Neural crest cell (in vitro differentiated cells): ENCODE measurements around the gene NXT1. TPM values are rescaled to one million over a fixed set of nuclear protein-coding genes. Genes with fewer than 3 reads are reported as not detected.
A peak's percentile ranks its signal among the peaks of the same experiment; 100 is the strongest.

Experiments
- DNase-seq: peaks from one replicate; pipeline ENCODE4 v3.0.0; 2021; ENCODE audit warnings: low read depth, mixed read lengths, low spot score
- H3K27ac Mint-ChIP-seq: one replicate; pipeline ENCODE4 v1.8.0; 2021; ENCODE audit warnings: mild to moderate bottlenecking, mixed read lengths; ENCODE audit not compliant: unreplicated experiment
- H3K27me3 Mint-ChIP-seq: 2 replicates; pipeline ENCODE4 v1.8.0; 2021; ENCODE audit warnings: low read depth, mild to moderate bottlenecking, mixed read lengths
- H3K36me3 Mint-ChIP-seq: 2 replicates; pipeline ENCODE4 v1.8.0; 2021; ENCODE audit warnings: low read depth, mild to moderate bottlenecking, mixed read lengths
- H3K4me1 Mint-ChIP-seq: 2 replicates; pipeline ENCODE4 v1.8.0; 2021; ENCODE audit warnings: mixed read lengths
- H3K4me3 Mint-ChIP-seq: one replicate; pipeline ENCODE4 v1.8.0; 2021; ENCODE audit warnings: mild to moderate bottlenecking, mixed read lengths
- H3K9me3 Mint-ChIP-seq: 2 replicates; pipeline ENCODE4 v1.8.0; 2021; ENCODE audit warnings: mixed read lengths
- total RNA-seq: library from RNA; stranded (reverse); gene quantifications from 2 replicates; pipeline ENCODE4 v1.2.1, GENCODE V29; 2021
- TF ChIP-seq, protein P1 (sequence below): fragments of 200-600 bp; sonication (generic); conservative IDR thresholded peaks from 2 replicates; pipeline ENCODE4 v1.5.0; 2021; ENCODE audit warnings: antibody characterized with exemption, mild to moderate bottlenecking

NXT1 gene
- total RNA-seq, 1 donor from 2014 or later, result 33.9 TPM

- TF ChIP-seq, protein P1, sequence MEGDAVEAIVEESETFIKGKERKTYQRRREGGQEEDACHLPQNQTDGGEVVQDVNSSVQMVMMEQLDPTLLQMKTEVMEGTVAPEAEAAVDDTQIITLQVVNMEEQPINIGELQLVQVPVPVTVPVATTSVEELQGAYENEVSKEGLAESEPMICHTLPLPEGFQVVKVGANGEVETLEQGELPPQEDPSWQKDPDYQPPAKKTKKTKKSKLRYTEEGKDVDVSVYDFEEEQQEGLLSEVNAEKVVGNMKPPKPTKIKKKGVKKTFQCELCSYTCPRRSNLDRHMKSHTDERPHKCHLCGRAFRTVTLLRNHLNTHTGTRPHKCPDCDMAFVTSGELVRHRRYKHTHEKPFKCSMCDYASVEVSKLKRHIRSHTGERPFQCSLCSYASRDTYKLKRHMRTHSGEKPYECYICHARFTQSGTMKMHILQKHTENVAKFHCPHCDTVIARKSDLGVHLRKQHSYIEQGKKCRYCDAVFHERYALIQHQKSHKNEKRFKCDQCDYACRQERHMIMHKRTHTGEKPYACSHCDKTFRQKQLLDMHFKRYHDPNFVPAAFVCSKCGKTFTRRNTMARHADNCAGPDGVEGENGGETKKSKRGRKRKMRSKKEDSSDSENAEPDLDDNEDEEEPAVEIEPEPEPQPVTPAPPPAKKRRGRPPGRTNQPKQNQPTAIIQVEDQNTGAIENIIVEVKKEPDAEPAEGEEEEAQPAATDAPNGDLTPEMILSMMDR, result no peak
- H3K4me3 Mint-ChIP-seq, result peak overlapping the region; percentile 74
- no peaks in the 10 kb centered on the region for H3K27me3 Mint-ChIP-seq
- DNase-seq, result no peak
- H3K36me3 Mint-ChIP-seq, result no peaks in the 10 kb centered on the region
- no peak overlapping the region for H3K27ac Mint-ChIP-seq
- H3K4me1 Mint-ChIP-seq, result peaks cover 35% of the 10 kb centered on the region
- no peaks in the 10 kb centered on the region for H3K9me3 Mint-ChIP-seq
These were observed 5.6 kb downstream of the NXT1 start for GRCh38 chr20:23356203-23356602.

DNA sequence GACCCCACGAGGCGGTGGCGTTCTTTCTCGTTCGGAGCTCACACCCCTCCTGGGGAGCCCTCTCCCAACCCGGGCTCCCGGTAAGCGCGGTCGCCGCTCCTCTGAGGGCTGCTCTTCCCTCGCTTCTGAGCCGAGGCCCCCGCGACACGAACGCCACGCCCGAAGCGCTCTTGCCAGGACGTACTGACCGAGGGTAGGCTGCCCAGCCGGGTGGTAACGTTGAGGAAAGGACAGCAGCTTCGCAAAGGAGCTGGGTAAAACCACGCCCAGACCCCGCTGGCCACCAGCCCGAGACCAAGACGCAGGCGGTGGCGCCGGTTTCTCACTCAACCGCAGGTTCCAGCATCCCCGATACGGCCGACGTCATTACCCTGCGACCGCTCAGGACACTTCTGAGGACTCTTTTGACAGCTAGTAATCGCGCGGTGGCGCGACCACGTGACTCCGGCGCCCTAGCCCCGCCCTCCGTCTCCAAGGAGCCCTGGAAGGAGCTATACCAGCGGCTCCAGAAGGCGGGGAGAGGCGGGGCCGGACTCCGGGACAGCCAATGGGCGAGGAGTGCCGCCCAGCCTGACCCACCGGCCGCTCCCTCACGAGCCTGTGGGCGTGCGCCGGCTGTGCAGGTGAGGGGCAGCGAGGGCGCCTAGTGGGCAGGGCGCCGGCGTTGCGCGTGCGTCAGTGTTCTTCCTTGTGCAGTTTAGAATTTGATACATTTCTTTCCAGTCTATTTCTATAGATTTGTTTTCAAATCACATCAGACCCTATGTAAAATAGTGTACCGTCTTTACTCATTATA, 7.4 kb downstream of the NXT1 start:
- TF ChIP-seq, protein P1, result no peak
- Mint-ChIP-seq H3K27me3 (no peaks in the 10 kb centered on the region), H3K9me3 (no peaks in the 10 kb centered on the region), H3K4me3 (peak overlapping the region; percentile 97), H3K27ac (peak overlapping the region; percentile 88), H3K4me1 (peaks cover 28% of the 10 kb centered on the region), H3K36me3 (peaks cover 2% of the 10 kb centered on the region)
- peak; percentile 97 for DNase-seq

DNA sequence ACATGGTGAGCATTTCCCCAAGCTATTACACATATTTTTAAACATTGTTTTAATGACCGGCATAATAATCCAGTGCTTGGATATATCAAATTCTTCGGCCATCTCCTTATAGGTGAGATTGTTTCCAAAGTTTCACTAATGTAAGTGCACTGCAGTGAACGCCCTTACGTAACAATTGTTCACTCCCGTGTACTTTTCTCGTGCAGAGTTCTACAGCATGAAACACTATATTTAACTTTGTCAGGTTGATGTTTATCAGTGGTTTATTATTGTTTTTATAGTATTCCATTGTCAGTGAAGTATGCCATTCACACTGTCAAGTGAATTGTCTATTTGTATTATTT, 7.9 kb downstream of the NXT1 start:
- H3K36me3 Mint-ChIP-seq, result peaks cover 4% of the 10 kb centered on the region
- no peak for DNase-seq
- peaks cover 33% of the 10 kb centered on the region for H3K4me1 Mint-ChIP-seq
- H3K4me3 Mint-ChIP-seq, result peak overlapping the region; percentile 97
- no peaks in the 10 kb centered on the region for H3K9me3 Mint-ChIP-seq
- H3K27ac Mint-ChIP-seq, result no peak overlapping the region
- TF ChIP-seq, protein P1, result no peak
- H3K27me3 Mint-ChIP-seq, result no peaks in the 10 kb centered on the region

DNA sequence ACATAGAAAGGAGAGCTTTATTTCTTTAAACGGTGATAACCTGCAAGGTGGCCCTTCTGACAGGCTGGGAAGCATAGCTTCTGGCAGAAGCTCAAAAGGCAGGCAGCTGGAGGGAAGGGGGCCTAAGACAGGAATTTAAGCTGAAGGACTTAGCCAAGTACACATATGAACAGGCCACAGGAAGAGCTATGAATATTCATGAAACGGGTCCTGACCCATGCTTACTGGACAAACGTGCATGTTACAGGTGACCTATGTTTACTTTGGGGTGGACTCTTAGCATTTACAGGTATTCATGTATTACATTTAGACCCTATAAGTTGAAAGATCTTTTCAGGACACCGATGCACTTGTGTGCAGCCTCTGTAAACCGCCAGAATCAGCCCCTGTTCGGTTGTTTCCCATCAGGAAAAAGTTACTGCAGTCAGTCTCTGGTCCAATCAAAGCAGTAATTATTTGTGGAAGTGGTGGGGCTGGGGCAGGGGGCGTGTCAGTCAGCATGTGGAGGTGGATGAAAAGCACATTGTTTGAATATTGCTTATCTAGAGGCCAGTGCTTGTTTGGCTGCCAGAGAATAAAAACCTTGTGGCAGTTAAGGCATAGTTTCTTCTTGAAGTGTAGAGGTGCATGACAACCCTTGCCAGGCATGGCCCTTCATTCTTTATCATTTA, 8.5 kb downstream of the NXT1 start:
- DNase-seq, result no peak
- TF ChIP-seq, protein P1, result no peak
- Mint-ChIP-seq H3K36me3 (peaks cover 4% of the 10 kb centered on the region), H3K27ac (no peak overlapping the region), H3K4me1 (peaks cover 38% of the 10 kb centered on the region), H3K27me3 (no peaks in the 10 kb centered on the region), H3K4me3 (peak overlapping the region; percentile 97), H3K9me3 (no peaks in the 10 kb centered on the region)

GRCh38 chr20:23360531-23360930, 9.9 kb downstream of the NXT1 start:
- DNase-seq, result no peak
- H3K4me3 Mint-ChIP-seq, result peak overlapping the region; percentile 92
- H3K9me3 Mint-ChIP-seq, result no peaks in the 10 kb centered on the region
- H3K27ac Mint-ChIP-seq, result no peak overlapping the region
- TF ChIP-seq, protein P1, result no peak
- H3K36me3 Mint-ChIP-seq, result peaks cover 14% of the 10 kb centered on the region
- no peaks in the 10 kb centered on the region for H3K27me3 Mint-ChIP-seq
- H3K4me1 Mint-ChIP-seq, result peaks cover 50% of the 10 kb centered on the region
